Upper lobe of left lung (tissue), 6 donors: ENCODE results near the gene NINJ2. TPM values are rescaled to one million over a fixed set of nuclear protein-coding genes. Genes with fewer than 3 reads are reported as not detected.
A peak's percentile ranks its signal among the peaks of the same experiment; 100 is the strongest.

Source experiments
- ATAC-seq, 2 donors: fragments of 200-7000 bp; cut with Tn5 transposase; one replicate each; pipeline ENCODE4 v1.9.1; 2022; ENCODE audit warnings: mild to moderate bottlenecking in 2 of 2, moderate library complexity in 2 of 2; ENCODE audit not compliant: low FRiP score in 2 of 2
- DNase-seq, 2 donors: peaks; one replicate each; pipeline ENCODE4 v3.0.0-alpha.2; 2019 to 2020
- H3K27ac ChIP-seq, 4 donors: fragments of 200-600 bp; sonication (generic); one replicate each; pipeline ENCODE4 v1.5.1; 2016 to 2019
- H3K27me3 ChIP-seq, 4 donors: fragments of 200-600 bp; sonication (generic); one replicate each; pipeline ENCODE4 v1.5.1; 2017 to 2019
- H3K36me3 ChIP-seq, 4 donors: fragments of 200-600 bp; sonication (generic); one replicate each; pipeline ENCODE4 v1.5.1; 2016 to 2019
- H3K4me1 ChIP-seq, 4 donors: fragments of 200-600 bp; sonication (generic); one replicate each; pipeline ENCODE4 v1.5.1; 2018 to 2019
- H3K4me3 ChIP-seq, 4 donors: fragments of 200-600 bp; sonication (generic); one replicate each; pipeline ENCODE4 v1.5.1; 2017 to 2019; ENCODE audit warnings: mild to moderate bottlenecking in 2 of 4, moderate library complexity in 1 of 4
- H3K9me3 ChIP-seq, 4 donors: fragments of 200-600 bp; sonication (generic); one replicate each; pipeline ENCODE4 v1.5.1; 2018 to 2019
- CTCF ChIP-seq, 6 experiments: fragments of 450-650 bp in 4 of 6; fragments of 200-600 bp in 2 of 6; sonication (generic) in 2 of 6; IDR thresholded peaks; one replicate each; pipeline ENCODE4 v1.5.1; 2016 to 2019; ENCODE audit warnings: antibody characterized with exemption in 6 of 6
- EP300 ChIP-seq, 4 donors: sonication (generic); formaldehyde crosslinking; IDR thresholded peaks; one replicate each; pipeline ENCODE4 v1.5.1; 2017; ENCODE audit warnings: antibody characterized with exemption in 4 of 4, control low read depth in 2 of 4
- POLR2A ChIP-seq, 4 donors: fragments of 450-650 bp; IDR thresholded peaks; one replicate each; pipeline ENCODE4 v1.5.1; 2016 to 2017; ENCODE audit warnings: antibody characterized with exemption in 4 of 4, mild to moderate bottlenecking in 2 of 4
- POLR2AphosphoS5 ChIP-seq, 2 donors: sonication (generic); formaldehyde crosslinking; IDR thresholded peaks; one replicate each; pipeline ENCODE4 v1.5.1; 2017; ENCODE audit warnings: antibody characterized with exemption in 2 of 2
- whole genome bisulfite sequencing, 2 donors: methylation state at CpG; one replicate each; pipeline ENCODE4 v1.1.5; 2017 to 2018; 5-methylcytosine and 5-hydroxymethylcytosine counted together
- total RNA-seq, 6 donors: library from RNA; depleted of rRNA in 4 of 6; stranded (reverse); fragments of >200 nt in 4 of 6; gene quantifications; one replicate each; pipeline versions ENCODE4 v1.1.0 to v1.2.1, GENCODE V29; 2016 to 2021
- donor health status: DM: no; HTN: no; CAD: no; lungs with moderate emphysema.
- donor health status: DM: no; HTN: yes; CAD: no; lungs with severe emphysema.

The NINJ2 gene
- total RNA-seq, 6 donors from 2014 or later: 15.6 to 73.3 (median 36.2) TPM

- Histone ChIP-seq H3K27me3 (no peaks in the 10 kb centered on the region), H3K36me3 (no peaks in the 10 kb centered on the region), H3K27ac (no peak overlapping the region), H3K4me3 (no peak overlapping the region), H3K4me1 (peaks cover 0 to 3% (median 0%) of the 10 kb centered on the region in 4 donors), H3K9me3 (no peaks in the 10 kb centered on the region)
- ATAC-seq (no peak), DNase-seq (no peak)
- 90 to 91% methylated on average over 8 of the region's 8 CpGs for WGBS, 2 donors
- no peak for TF ChIP-seq POLR2A (IDR thresholded peaks at IDR 0.05)
- no peak for TF ChIP-seq EP300 (IDR thresholded peaks at IDR 0.05)
- TF ChIP-seq CTCF (IDR thresholded peaks at IDR 0.05): no peak
- no peak for TF ChIP-seq POLR2AphosphoS5 (IDR thresholded peaks at IDR 0.05)
Observed at GRCh38 chr12:669576-669945, 6.3 kb upstream of the NINJ2 start.

GRCh38 chr12:668090-668481 is 4.8 kb upstream of the NINJ2 start:
- Histone ChIP-seq H3K27me3 (no peaks in the 10 kb centered on the region), H3K9me3 (no peaks in the 10 kb centered on the region), H3K4me3 (no peak overlapping the region), H3K36me3 (no peaks in the 10 kb centered on the region), H3K4me1 (peaks cover 0 to 6% (median 5%) of the 10 kb centered on the region in 4 donors), H3K27ac (no peak overlapping the region)
- DNase-seq (no peak), ATAC-seq (no peak)
- WGBS, 2 donors: 52 to 78% methylated on average over 1 of the region's 1 CpG
- no peak for TF ChIP-seq CTCF (IDR thresholded peaks at IDR 0.05)
- no peak for TF ChIP-seq POLR2A (IDR thresholded peaks at IDR 0.05)
- no peak for TF ChIP-seq POLR2AphosphoS5 (IDR thresholded peaks at IDR 0.05)
- no peak for TF ChIP-seq EP300 (IDR thresholded peaks at IDR 0.05)

- Histone ChIP-seq H3K27me3 (no peaks in the 10 kb centered on the region), H3K27ac (no peak overlapping the region), H3K4me3 (no peak overlapping the region), H3K9me3 (no peaks in the 10 kb centered on the region), H3K4me1 (peaks cover 0 to 14% (median 7%) of the 10 kb centered on the region in 4 donors), H3K36me3 (no peaks in the 10 kb centered on the region)
- 78 to 86% methylated on average over 7 of the region's 7 CpGs for WGBS, 2 donors
- ATAC-seq (peak in 1 of 2 donors; percentile 18), DNase-seq (no peak)
- TF ChIP-seq EP300 (IDR thresholded peaks at IDR 0.05) (no peak), CTCF (IDR thresholded peaks at IDR 0.05) (no peak), POLR2AphosphoS5 (IDR thresholded peaks at IDR 0.05) (no peak), POLR2A (IDR thresholded peaks at IDR 0.05) (no peak)
Observed at GRCh38 chr12:666766-667308, 3.6 kb upstream of the NINJ2 start.

GRCh38 chr12:666066-666465 is 2.8 kb upstream of the NINJ2 start:
- ATAC-seq (no peak), DNase-seq (no peak)
- peaks cover 0 to 14% (median 7%) of the 10 kb centered on the region in 4 donors for H3K4me1 ChIP-seq
- H3K27me3 ChIP-seq: no peaks in the 10 kb centered on the region
- no peaks in the 10 kb centered on the region for H3K9me3 ChIP-seq
- H3K36me3 ChIP-seq: no peaks in the 10 kb centered on the region
- TF ChIP-seq POLR2A (IDR thresholded peaks at IDR 0.05): no peak
- TF ChIP-seq EP300 (IDR thresholded peaks at IDR 0.05): no peak
- no peak for TF ChIP-seq POLR2AphosphoS5 (IDR thresholded peaks at IDR 0.05)
- TF ChIP-seq CTCF (IDR thresholded peaks at IDR 0.05): no peak
- no peak overlapping the region for H3K4me3 ChIP-seq
- H3K27ac ChIP-seq: no peak overlapping the region
- 72 to 75% methylated on average over 2 of the region's 2 CpGs for WGBS, 2 donors

GRCh38 chr12:664779-665092 is 1.5 kb upstream of the NINJ2 start:
- no peaks in the 10 kb centered on the region for H3K36me3 ChIP-seq
- TF ChIP-seq POLR2AphosphoS5 (IDR thresholded peaks at IDR 0.05): no peak
- no peak for TF ChIP-seq POLR2A (IDR thresholded peaks at IDR 0.05)
- no peak for TF ChIP-seq EP300 (IDR thresholded peaks at IDR 0.05)
- TF ChIP-seq CTCF (IDR thresholded peaks at IDR 0.05): no peak
- 90 to 96% methylated on average over 5 of the region's 5 CpGs for WGBS, 2 donors
- no peak overlapping the region for H3K27ac ChIP-seq
- peaks cover 0 to 14% (median 7%) of the 10 kb centered on the region in 4 donors for H3K4me1 ChIP-seq
- DNase-seq (no peak), ATAC-seq (no peak)
- H3K4me3 ChIP-seq: no peak overlapping the region
- no peaks in the 10 kb centered on the region for H3K27me3 ChIP-seq
- H3K9me3 ChIP-seq: no peaks in the 10 kb centered on the region
